Measurements from ENCODE around the gene PLA2G6. TPM values are rescaled to one million over a fixed set of nuclear protein-coding genes. Genes with fewer than 3 reads are reported as not detected.

The PLA2G6 gene
- total and polyA plus RNA-seq, 2 of the 13 experiments (the other 11 are each of a cell fraction or from before 2014, with no cell fraction given) = 4.8 to 11.5 TPM

DNA sequence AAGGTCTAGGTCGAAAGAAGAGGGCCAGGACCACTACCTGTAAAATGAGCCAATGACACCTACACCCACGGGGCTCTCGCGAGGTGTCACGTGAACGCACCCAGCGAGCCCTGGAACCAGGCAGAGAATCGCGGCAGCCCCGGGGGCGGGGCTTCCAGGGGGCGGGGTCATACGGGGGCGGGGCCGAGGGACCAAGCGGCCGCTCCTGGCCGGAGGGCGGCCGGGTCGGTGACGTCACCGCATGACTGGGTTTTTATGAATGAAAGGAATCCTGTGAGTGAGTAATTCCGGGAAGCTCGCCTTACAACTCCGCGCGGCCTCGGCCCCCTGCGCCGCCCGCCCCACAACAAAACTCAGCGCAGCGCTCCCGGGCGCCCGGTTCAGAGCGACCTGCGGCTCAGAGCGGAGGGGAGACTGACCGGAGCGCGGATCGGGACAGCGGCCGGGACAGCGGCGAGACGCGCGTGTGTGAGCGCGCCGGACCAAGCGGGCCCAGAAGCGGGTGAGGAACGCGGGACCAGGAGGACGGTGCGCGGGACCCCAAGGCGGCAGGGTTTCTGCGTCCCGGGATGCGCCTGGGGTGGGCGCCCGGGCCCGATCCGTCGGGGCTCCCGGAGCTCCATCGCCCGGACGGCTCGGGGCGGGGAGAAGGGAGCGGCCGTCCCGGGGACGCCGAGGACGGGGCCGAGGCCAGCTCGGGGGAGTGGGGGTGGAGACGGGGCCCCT, 20.2 kb upstream of the PLA2G6 start, which contains the start of gene MAFF (continued):
- TF ChIP-seq ZNF850 (CRISPR knock-in tag; conservative IDR thresholded peaks at IDR 0.05) (peak; percentile 43; the same call in 1 of the 2 replicates), CHCHD3 (CRISPR knock-in tag; IDR thresholded peaks at IDR 0.05) (no peak), ZEB1 (IDR thresholded peaks at IDR 0.05; ENCODE audit: insufficient replicate concordance, low read depth) (peak; percentile 33), STAT5B (CRISPR knock-in tag; IDR thresholded peaks at IDR 0.05) (no peak; the same call in 1 of the 2 replicates), BRD4 (CRISPR knock-in tag; IDR thresholded peaks at IDR 0.05) (peak; percentile 42; the same call in 1 of the 2 replicates), ZNF709 (CRISPR knock-in tag; IDR thresholded peaks at IDR 0.05) (peak; percentile 84; the same call in 1 of the 2 replicates), AHR (CRISPR knock-in tag; IDR thresholded peaks at IDR 0.05) (peak; percentile 79), ZNF788 (CRISPR knock-in tag; IDR thresholded peaks at IDR 0.05; ENCODE audit: borderline replicate concordance) (peak; percentile 27; the same call in 1 of the 2 replicates), ZSCAN12 (CRISPR knock-in tag; IDR thresholded peaks at IDR 0.05) (0 out of 2 replicates have a peak, but pooled peaks have one; percentile 56), SIN3B (IDR thresholded peaks at IDR 0.05; ENCODE audit: low read length) (no peak), NR2C2 (CRISPR knock-in tag; IDR thresholded peaks at IDR 0.05; ENCODE audit: borderline replicate concordance) (peak; percentile 25; the same call in 1 of the 2 replicates)
- TF ChIP-seq, protein P1, sequence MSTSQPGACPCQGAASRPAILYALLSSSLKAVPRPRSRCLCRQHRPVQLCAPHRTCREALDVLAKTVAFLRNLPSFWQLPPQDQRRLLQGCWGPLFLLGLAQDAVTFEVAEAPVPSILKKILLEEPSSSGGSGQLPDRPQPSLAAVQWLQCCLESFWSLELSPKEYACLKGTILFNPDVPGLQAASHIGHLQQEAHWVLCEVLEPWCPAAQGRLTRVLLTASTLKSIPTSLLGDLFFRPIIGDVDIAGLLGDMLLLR (CRISPR knock-in tag; IDR thresholded peaks at IDR 0.05) = no peak
- TF ChIP-seq, protein P2, sequence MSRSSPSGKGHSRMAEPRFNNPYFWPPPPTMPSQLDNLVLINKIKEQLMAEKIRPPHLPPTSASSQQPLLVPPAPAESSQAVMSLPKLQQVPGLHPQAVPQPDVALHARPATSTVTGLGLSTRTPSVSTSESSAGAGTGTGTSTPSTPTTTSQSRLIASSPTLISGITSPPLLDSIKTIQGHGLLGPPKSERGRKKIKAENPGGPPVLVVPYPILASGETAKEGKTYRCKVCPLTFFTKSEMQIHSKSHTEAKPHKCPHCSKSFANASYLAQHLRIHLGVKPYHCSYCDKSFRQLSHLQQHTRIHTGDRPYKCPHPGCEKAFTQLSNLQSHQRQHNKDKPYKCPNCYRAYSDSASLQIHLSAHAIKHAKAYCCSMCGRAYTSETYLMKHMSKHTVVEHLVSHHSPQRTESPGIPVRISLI (CRISPR knock-in tag; IDR thresholded peaks at IDR 0.05; ENCODE audit: borderline replicate concordance) = peak; percentile 13; the same call in 1 of the 2 replicates
